GM21576 (cell line): ENCODE results near the gene FARP2.

Experiments
- ATAC-seq: cut with Tn5 transposase; IDR thresholded peaks from one replicate; pipeline ENCODE4 v1.9.1; 2021; ENCODE audit warnings: mild to moderate bottlenecking, moderate library complexity; ENCODE audit not compliant: unreplicated experiment

Gene FARP2

GRCh38 chr2:241482126-241482955 lies 126.3 kb downstream of the FARP2 start:
- no peak for ATAC-seq

DNA sequence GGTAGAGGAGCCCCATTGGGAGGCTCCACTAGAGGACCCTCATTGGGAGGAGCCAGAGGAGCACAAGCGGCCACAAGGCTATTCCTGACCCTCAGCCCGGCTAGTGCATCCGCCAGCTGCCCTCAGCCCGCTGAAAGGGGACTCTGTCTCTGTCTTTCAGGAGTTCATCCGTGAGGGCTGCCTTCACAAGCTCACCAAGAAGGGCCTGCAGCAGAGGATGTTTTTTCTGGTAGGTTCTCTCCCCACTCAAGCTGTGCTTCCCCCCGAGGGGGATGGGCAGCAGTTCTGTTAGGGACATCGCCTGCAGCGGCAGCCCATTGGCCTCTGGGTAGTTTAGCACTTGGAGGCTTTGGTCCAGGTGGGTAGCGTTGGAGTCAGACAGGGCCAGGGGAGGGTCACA lies 127.2 kb downstream of the FARP2 start:
- no peak for ATAC-seq

- ATAC-seq = no peak
Observed at GRCh38 chr2:241485172-241485911, 129.3 kb downstream of the FARP2 start.

DNA sequence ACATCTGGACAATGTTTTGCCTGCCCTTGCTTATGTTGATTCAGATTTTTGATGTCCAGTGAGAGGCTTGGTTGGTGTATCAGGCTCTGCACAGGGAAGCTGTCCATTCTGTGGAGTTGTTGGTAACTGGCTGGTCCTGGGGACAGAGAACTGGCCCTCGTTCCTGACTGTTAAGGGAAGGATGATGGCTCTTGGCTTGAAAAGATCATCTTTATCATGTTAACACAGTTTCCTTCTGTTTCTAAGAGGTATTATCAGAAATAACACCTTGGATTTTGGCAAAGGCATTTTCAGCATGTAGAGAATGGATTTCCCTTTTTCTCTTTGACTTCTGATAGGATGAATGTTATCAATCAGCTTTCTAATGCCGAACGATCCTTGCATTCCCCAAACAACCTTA lies 133.0 kb downstream of the FARP2 start:
- ATAC-seq = no peak

GRCh38 chr2:241489733-241490680 lies 133.9 kb downstream of the FARP2 start:
- no peak for ATAC-seq

DNA sequence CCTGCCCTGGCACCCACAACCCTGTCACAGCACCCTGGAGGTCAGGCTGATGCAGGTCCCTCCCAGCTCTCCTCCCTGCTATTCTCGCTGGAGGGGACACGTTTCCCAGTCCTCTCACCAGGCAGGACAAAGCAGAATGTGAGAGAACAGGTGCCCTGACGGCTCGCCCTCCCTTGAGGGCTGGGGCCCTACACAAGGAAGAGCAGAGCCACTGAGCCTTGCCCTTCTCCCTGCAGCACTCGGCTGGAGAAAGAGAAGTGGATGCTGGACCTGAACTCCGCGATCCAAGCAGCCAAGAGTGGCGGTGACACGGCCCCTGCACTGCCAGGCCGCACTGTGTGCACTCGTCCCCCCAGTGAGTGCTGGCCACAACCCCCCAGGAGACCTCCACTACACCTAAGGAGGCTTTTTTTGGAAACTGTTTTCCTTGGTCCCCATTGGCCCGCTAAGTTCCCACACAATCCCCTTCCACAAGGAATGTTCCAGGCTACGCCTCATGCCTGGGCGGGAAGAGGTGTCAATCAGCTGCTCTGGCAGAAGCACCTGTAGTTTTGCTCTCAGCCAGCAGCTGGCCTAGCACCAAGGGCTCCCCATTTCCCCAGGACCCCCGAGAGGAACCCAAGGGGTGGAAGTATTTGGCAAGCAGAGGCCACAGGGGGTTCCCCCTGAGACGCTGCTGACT lies 134.9 kb downstream of the FARP2 start:
- ATAC-seq = no peak

- ATAC-seq = no peak
Observed at GRCh38 chr2:241491549-241492173, 135.6 kb downstream of the FARP2 start.

DNA sequence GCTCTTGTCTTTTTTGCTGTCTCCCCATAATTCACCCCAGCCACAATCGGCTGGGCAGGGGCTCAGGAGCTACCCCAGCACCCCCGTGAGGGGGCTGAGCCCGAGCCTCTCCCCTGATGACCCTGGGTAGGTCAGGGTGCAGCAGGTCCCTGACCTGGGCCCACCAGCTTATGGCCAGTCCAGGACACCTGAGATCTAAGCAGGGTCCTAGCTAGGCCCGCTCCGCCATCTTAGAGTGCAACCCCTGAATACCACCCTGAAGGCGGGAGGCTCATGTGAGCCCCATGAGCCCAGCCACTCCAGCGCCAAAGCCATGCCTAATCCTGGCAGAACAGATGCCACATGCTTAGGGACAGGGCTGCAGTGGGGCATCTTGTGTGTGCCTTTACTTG lies 136.1 kb downstream of the FARP2 start:
- ATAC-seq = no peak

DNA sequence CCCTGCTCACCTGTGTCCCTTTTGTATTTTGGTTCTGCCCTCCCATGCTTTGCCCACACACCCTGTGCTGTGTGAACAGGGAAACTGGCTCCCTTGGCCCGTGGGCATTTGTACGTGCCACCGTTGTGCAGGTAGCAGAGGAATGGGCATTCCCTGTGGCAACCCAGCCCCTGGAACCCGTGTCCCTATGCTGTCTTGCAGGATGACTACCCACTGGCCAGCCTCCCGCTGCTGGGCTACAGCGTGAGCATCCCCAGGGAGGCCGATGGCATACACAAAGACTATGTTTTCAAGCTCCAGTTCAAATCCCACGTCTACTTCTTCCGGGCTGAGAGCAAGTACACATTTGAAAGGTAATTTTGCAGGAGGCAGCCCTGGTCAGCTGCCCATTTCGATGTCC lies 137.0 kb downstream of the FARP2 start:
- ATAC-seq = no peak

- ATAC-seq = no peak
Observed at GRCh38 chr2:241494311-241494908, 138.3 kb downstream of the FARP2 start.

GRCh38 chr2:241495172-241496002 lies 139.3 kb downstream of the FARP2 start:
- ATAC-seq = no peak

DNA sequence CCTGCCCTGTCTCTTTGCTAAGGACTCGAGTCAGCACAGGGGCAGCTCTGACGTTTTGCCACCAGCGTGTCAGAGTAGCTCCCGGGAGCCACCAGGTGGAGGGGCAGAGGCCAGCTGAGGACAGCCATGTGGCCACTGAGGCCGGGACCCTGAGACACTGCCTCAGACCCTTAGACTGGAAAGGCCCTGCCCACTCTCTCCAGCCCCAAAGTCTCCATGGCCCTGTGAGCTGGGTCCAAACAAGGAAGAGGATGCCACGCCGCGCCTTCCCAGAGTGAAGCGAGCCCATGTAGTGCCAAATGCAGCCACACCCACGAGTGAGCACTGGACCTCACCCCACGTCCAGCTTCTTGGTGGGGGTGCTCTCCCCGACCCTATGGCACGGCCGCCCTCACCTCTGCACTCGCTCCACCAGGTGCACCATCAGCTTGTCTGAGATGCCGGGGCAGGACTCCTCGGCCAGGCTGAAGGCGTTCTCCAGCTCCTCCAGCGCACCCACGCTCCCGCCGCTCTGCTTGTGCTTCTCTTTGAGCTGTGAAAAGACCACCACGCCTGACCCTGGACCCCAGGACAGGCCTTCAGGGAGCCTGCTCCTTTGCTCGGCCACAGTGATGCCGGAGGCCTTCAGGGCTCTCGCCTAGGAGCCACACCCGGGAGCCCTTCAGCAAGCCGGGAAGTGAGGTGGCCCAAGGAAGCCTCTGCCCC lies 140.1 kb downstream of the FARP2 start:
- no peak for ATAC-seq

DNA sequence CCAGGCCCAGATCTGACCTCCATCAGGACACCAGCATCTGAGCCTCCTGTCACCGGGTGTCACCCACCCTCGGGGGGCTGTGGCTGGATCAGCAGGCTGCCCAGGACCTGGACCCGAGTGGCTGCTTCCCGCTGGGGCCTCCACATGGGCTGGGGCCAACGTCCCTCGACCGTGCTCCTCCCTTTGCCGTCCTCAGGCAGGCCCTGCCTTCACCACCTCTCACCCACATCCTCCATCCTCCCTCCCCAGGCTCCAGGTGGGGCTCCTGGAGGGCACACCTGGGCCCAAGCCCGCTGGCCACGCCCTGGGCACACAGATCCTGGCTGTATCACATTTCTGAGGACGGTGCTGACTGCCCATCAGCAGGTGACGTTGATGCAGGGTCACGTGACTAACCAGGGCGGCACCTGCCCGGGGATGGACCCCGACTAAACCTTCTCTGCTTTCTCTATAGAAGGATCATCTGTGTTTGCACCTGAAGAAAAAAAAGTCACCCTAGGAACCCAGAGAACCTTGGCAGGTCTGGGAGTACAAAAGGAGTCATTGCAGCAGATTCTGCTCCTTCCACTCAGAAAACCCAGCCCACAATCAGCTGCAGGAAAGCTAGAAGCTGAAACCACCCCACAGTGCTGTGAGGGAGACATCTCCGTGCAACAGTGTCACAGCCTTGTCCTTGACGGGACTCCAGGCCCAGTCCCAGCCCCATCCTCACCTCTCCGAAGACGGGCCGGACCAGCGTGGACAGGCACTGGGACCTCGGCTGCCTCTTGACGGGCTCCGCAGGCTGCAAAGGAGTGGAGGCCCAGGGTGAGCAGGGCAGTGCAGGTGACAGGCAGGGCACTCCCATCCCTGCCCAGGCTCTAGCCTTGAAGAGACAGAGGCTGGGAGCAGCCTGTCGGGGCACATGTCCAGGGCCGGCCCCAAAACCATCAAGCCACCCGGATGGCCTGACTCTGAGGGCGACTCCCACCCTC lies 141.1 kb downstream of the FARP2 start:
- ATAC-seq = no peak

DNA sequence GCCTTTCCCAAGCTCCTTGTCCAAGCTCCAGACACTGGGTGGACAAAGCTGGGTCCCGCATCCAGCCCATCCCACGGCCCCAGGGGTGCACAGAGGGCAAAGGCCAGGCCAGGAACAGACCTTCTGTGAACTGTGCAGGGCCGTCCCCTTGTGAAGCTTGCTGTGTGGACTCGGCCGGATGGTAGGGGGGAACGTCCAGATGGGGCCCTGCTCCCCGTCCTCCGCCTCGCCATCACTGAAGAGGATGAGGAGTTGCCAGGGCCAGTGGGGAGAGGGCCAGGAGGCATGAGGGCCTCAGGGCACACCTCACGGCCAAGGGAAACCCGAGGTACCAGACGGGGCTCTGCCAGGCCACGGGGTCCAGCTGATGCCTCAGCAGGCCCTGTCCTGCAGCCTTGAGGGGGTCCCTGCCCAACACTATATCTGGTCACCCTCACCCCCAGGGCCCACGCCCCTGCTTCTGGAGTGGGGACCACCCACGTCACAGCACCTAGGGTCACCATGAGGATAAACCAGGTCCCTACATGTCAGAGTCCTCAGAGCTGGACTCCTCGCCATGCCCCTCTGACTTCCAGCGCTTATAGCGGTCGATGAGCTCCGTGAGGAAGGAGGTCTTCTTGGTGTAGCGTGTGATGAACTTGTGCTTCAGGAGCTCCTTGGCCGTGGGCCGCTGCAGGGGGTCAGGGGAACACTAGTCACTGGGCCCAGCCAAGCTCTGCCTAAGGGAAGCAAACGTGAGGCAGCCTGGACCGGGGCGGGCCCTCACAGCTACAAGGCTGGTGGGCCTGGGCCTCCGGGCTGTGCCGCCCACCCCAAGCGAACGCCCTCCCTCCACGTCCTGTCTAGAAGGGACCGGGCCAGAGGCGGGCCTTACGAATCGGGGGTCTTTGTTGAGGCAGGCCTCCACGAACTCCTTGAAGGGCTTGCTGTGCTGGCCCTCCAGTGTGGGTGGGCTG lies 142.3 kb downstream of the FARP2 start:
- ATAC-seq = no peak

GRCh38 chr2:241499146-241499965 lies 143.3 kb downstream of the FARP2 start:
- no peak for ATAC-seq
